PC-9 (cell line): ENCODE results near the gene HBP1. TPM values are rescaled to one million over a fixed set of nuclear protein-coding genes. Genes with fewer than 3 reads are reported as not detected.

Experiments
- BruUV-seq: library from RNA; stranded (reverse); fragments of 400-500 nt; replicated peaks from 2 replicates; lab custom pipeline; 2021; lab: Mats Ljungman, UMichigan
- CTCF ChIA-PET: fragments of 300-600 bp; sonication (Branson Sonifier 250); formaldehyde crosslinking; loops from one replicate; lab custom pipeline; 2022; ENCODE audit warnings: antibody characterized with exemption; lab: Charles Lee
- POLR2A ChIA-PET: fragments of 300-600 bp; sonication (Branson Sonifier 250); formaldehyde crosslinking; loops from one replicate; lab custom pipeline; 2022; ENCODE audit warnings: antibody characterized with exemption; ENCODE audit not compliant: unreplicated experiment; lab: Charles Lee
- DNase-seq, 2 experiments: peaks; one replicate each; pipeline versions ENCODE4 v3.0.0 to v3.0.0-alpha.2; 2015 to 2022; ENCODE audit warnings: mixed read lengths in 1 of 2
- H2AFZ ChIP-seq: fragments of 200-600 bp; sonication (generic); 2 replicates; pipeline ENCODE4 v1.8.1; 2017; ENCODE audit warnings: antibody characterized with exemption
- H3F3A ChIP-seq: fragments of 200-600 bp; sonication (generic); 2 replicates; pipeline ENCODE4 v1.8.1; 2017; ENCODE audit warnings: antibody characterized with exemption, mild to moderate bottlenecking, low read depth; ENCODE audit not compliant: insufficient read depth
- H3K27ac ChIP-seq: fragments of 200-600 bp; sonication (generic); 2 replicates; pipeline ENCODE4 v1.6.1; 2016; ENCODE audit warnings: mixed run types
- H3K27me3 ChIP-seq: fragments of 200-600 bp; sonication (generic); 2 replicates; pipeline ENCODE4 v1.6.1; 2016; ENCODE audit warnings: low read depth, mixed run types; ENCODE audit not compliant: insufficient read depth
- H3K36me3 ChIP-seq: fragments of 200-600 bp; sonication (generic); 2 replicates; pipeline ENCODE4 v1.6.1; 2016; ENCODE audit warnings: low read depth, mixed run types
- H3K4me1 ChIP-seq: fragments of 200-600 bp; sonication (generic); replicated peaks from 2 replicates; pipeline ENCODE4 v1.6.1; 2016; ENCODE audit warnings: mixed run types; ENCODE audit not compliant: insufficient read depth
- H3K4me2 ChIP-seq: fragments of 200-600 bp; sonication (generic); 2 replicates; pipeline ENCODE4 v1.6.1; 2017; ENCODE audit warnings: mixed run types
- H3K4me3 ChIP-seq: fragments of 200-600 bp; sonication (generic); 2 replicates; pipeline ENCODE4 v1.6.1; 2016; ENCODE audit warnings: mixed run types
- H3K79me2 ChIP-seq: fragments of 200-600 bp; sonication (generic); 2 replicates; pipeline ENCODE4 v1.6.1; 2017; ENCODE audit warnings: low read depth, mixed run types
- H3K9me2 ChIP-seq: fragments of 200-600 bp; sonication (generic); 2 replicates; pipeline ENCODE4 v1.8.1; 2017; ENCODE audit warnings: mild to moderate bottlenecking; ENCODE audit not compliant: insufficient read depth
- H3K9me3 ChIP-seq: fragments of 200-600 bp; sonication (generic); 2 replicates; pipeline ENCODE4 v1.8.1; 2016; ENCODE audit warnings: low read depth; ENCODE audit not compliant: insufficient read depth
- H4K20me1 ChIP-seq: fragments of 200-600 bp; sonication (generic); 2 replicates; pipeline ENCODE4 v1.8.1; 2017; ENCODE audit not compliant: insufficient read depth
- CTCF ChIP-seq: fragments of 200-600 bp; sonication (generic); conservative IDR thresholded peaks from 2 replicates; pipeline ENCODE4 v1.6.1; 2017; ENCODE audit warnings: mixed run types, antibody characterized with exemption, mild to moderate bottlenecking, moderate library complexity
- EZH2 ChIP-seq: fragments of 200-600 bp; sonication (generic); IDR thresholded peaks from 2 replicates; pipeline ENCODE4 v1.8.0; 2017; ENCODE audit warnings: antibody characterized with exemption, low read depth
- intact Hi-C: fragments of 100-400 bp; cut with micrococcal nuclease; formaldehyde crosslinking; loops from one replicate; pipeline ENCODE4 v1.10.0; 2022; ENCODE audit not compliant: unreplicated experiment
- total RNA-seq: library from RNA; stranded (reverse); gene quantifications from 2 replicates; pipeline ENCODE4 v1.2.3, GENCODE V29; 2021

HBP1 gene
- total RNA-seq, 1 experiment from 2014 or later: 60.0 TPM

DNA sequence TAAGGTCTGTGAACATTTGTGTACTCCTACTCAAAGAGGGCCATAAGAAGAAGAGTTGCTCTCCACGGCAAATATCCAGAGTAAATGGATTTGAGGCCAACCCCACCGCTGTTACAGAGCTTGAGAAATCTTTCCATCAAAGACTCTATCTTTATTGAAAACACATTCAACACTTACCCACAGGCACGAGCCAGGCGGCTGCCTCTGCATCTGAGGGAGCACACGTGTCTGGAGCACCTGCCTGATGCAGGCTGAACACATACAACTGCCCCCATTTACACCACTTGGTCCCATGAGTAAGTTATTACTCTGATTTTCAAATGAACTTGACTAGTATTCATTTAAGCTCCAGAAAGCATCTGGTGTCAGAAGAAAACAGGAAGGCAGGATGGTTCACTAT, 38.7 kb downstream of the HBP1 start:
- Histone ChIP-seq H3K79me2 (no peaks in the 10 kb centered on the region), H3K9me3 (no peaks in the 10 kb centered on the region), H3K4me3 (no peak overlapping the region), H2AFZ (no peak overlapping the region), H3K4me2 (no peak overlapping the region), H3K27me3 (no peaks in the 10 kb centered on the region), H3K36me3 (0 out of 2 replicates have a peak, but pooled peaks cover 10% of the 10 kb centered on the region), H3F3A (peaks cover 8% of the 10 kb centered on the region; the same call in 1 of the 2 replicates), H3K4me1 (no peaks in the 10 kb centered on the region), H3K9me2 (no peaks in the 10 kb centered on the region), H3K27ac (no peak overlapping the region), H4K20me1 (no peaks in the 10 kb centered on the region)
- no peak for TF ChIP-seq CTCF
- TF ChIP-seq EZH2: no peak
- CTCF ChIA-PET: interaction anchor here (0.6 kb wide), 1 partner anchor 132 kb away, joined by 3 read pairs; no protein-coding TSS in a partner anchor
- POLR2A ChIA-PET: interaction anchor here (0.5 to 0.6 kb wide), 2 partner anchors 189 to 535 kb away, joined by 3 read pairs; no protein-coding TSS in a partner anchor
- BruUV-seq: no TSS peak
- intact Hi-C loops: loop anchor here (10.0 kb wide), 2 partner anchors 357 to 937 kb away; partner anchors contain the start of genes COG5 and DUS4L
- DNase-seq: no peak

DNA sequence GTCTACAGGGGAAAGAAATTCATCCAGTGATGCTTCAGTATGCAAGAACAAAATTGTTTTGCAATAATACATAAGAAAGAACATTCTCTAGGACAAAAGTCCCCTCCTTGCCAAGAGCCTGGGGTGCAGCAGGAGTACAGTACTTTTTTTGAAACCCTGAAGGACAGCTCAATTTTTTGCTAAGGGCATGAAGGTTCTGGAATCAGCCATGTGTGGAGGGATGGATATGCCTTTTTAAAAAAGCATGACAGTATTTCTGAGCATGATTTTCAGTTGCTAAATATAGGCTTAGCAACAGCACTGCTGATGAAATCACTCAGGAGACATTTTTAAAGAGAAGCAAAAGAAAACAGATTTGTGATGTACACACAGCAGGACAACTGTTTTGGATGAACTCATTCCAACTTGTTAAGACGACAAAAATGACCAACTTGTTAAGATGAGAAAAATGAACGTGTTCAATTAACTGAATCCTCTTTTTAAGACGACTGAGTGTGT, 39.3 kb downstream of the HBP1 start:
- ChIA-PET CTCF (interaction anchor here (0.6 kb wide), 1 partner anchor 131 kb away, joined by 3 read pairs; no protein-coding TSS in a partner anchor), POLR2A (interaction anchor here (0.5 kb wide), 1 partner anchor 188 kb away, joined by 3 read pairs; no protein-coding TSS in a partner anchor)
- peaks cover 6% of the 10 kb centered on the region; the same call in 1 of the 2 replicates for H3F3A ChIP-seq
- H3K36me3 ChIP-seq: 0 out of 2 replicates have a peak, but pooled peaks cover 5% of the 10 kb centered on the region
- H3K27ac ChIP-seq: no peak overlapping the region
- H4K20me1 ChIP-seq: no peaks in the 10 kb centered on the region
- H3K79me2 ChIP-seq: no peaks in the 10 kb centered on the region
- no peaks in the 10 kb centered on the region for H3K4me1 ChIP-seq
- no peaks in the 10 kb centered on the region for H3K9me2 ChIP-seq
- intact Hi-C loops: loop anchor here (10.0 kb wide), 2 partner anchors 357 to 937 kb away; partner anchors contain the start of genes COG5 and DUS4L
- H3K27me3 ChIP-seq: no peaks in the 10 kb centered on the region
- no peak for DNase-seq
- H2AFZ ChIP-seq: no peak overlapping the region
- H3K9me3 ChIP-seq: no peaks in the 10 kb centered on the region
- no peak for TF ChIP-seq EZH2
- no peak for TF ChIP-seq CTCF
- no peak overlapping the region for H3K4me2 ChIP-seq
- no peak overlapping the region for H3K4me3 ChIP-seq
- no TSS peak for BruUV-seq

- Histone ChIP-seq H3K9me2 (no peaks in the 10 kb centered on the region), H3K27ac (no peak overlapping the region), H3K4me3 (no peak overlapping the region), H3K4me2 (no peak overlapping the region), H3K9me3 (no peaks in the 10 kb centered on the region), H3K36me3 (0 out of 2 replicates have a peak, but pooled peaks cover 5% of the 10 kb centered on the region), H3F3A (peaks cover 6% of the 10 kb centered on the region; the same call in 1 of the 2 replicates), H3K4me1 (no peaks in the 10 kb centered on the region), H4K20me1 (no peaks in the 10 kb centered on the region), H2AFZ (no peak overlapping the region), H3K79me2 (no peaks in the 10 kb centered on the region), H3K27me3 (no peaks in the 10 kb centered on the region)
- DNase-seq: no peak
- no TSS peak for BruUV-seq
- TF ChIP-seq EZH2: no peak
- TF ChIP-seq CTCF: no peak
- intact Hi-C loops: loop anchor here (10.0 kb wide), 2 partner anchors 356 to 936 kb away; partner anchors contain the start of genes COG5 and DUS4L
- CTCF ChIA-PET: interaction anchor here (0.5 kb wide), 1 partner anchor 666 kb away, joined by 4 read pairs; no protein-coding TSS in a partner anchor
- POLR2A ChIA-PET: no interaction called here
These were observed 39.8 kb downstream of the HBP1 start for GRCh38 chr7:107208563-107208962.
